ENCODE results near the gene CELF4.

DNA sequence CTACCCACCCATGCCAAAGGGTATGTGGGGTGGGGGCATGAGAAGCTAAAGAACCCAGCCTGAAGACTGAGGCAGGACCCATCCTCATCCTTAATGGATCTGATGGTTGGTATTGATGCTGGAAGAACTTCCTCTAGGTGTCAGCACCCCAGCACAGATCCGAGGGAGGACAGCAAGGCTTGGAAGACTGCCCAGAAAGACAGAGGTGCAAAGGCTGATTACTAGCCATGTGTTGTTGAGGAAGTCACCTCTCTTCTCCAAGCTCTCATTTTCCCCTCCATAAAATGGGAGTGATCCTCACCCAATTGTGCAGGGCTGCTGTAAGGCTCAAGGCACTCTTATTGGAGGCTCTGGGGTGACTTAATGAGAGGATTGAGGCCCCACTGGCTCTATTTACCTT lies 256.5 kb downstream of the CELF4 start:
- TF ChIP-seq, protein P1, sequence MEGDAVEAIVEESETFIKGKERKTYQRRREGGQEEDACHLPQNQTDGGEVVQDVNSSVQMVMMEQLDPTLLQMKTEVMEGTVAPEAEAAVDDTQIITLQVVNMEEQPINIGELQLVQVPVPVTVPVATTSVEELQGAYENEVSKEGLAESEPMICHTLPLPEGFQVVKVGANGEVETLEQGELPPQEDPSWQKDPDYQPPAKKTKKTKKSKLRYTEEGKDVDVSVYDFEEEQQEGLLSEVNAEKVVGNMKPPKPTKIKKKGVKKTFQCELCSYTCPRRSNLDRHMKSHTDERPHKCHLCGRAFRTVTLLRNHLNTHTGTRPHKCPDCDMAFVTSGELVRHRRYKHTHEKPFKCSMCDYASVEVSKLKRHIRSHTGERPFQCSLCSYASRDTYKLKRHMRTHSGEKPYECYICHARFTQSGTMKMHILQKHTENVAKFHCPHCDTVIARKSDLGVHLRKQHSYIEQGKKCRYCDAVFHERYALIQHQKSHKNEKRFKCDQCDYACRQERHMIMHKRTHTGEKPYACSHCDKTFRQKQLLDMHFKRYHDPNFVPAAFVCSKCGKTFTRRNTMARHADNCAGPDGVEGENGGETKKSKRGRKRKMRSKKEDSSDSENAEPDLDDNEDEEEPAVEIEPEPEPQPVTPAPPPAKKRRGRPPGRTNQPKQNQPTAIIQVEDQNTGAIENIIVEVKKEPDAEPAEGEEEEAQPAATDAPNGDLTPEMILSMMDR (IDR thresholded peaks at IDR 0.05; ENCODE audit: insufficient read depth, low read length, poor library complexity, severe bottlenecking) = no peak
- TF ChIP-seq EZH2phosphoT487 (conservative IDR thresholded peaks at IDR 0.05; ENCODE audit: low read length) = no peak
